GM18498 (cell line): Measurements from ENCODE around the gene MKS1.

ENCODE experiments used
- ATAC-seq: cut with Tn5 transposase; IDR thresholded peaks from one replicate; pipeline ENCODE4 v1.9.1; 2021; ENCODE audit warnings: mild to moderate bottlenecking, moderate library complexity; ENCODE audit not compliant: unreplicated experiment

The MKS1 gene

DNA sequence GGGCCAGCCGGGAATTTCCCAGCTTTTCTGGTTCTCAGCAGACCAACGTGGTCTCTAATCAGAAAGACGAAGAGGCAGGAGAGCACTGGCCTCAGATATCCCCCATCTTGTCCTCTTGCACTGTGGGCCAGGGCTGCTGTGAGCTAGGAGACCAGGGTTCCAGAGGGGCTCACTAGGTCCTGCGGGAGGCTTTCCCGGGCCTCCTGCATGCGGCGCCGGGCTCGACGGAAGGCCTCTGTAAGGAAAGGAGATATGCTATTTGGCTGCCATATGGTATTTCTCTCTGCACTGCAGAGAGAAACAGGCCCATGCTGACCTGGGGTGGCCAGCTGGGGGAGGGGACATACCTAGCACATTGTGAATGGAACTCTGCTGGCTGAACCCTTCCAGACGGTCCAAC lies 13.1 kb downstream of the MKS1 start:
- no peak for ATAC-seq

DNA sequence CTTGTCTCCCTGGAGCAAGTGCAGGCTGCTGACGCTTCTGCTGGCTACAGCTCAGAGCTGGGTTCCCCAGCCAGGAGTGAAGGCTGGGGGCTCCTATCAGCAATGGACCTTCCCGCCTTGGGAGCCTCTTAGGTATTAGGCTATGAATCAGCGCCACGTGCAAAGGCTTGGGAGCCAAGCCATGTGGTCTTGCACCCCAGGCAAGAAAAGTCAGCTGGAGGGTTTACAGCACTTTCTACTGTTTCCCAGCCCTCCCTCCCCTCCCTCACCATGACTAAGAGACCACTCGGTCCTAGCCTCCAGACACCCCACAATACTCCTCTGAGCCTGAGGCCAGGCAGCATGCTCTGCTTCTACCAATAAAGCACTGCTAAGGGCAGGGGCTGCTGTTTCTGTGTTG lies 14.3 kb downstream of the MKS1 start:
- no peak for ATAC-seq

DNA sequence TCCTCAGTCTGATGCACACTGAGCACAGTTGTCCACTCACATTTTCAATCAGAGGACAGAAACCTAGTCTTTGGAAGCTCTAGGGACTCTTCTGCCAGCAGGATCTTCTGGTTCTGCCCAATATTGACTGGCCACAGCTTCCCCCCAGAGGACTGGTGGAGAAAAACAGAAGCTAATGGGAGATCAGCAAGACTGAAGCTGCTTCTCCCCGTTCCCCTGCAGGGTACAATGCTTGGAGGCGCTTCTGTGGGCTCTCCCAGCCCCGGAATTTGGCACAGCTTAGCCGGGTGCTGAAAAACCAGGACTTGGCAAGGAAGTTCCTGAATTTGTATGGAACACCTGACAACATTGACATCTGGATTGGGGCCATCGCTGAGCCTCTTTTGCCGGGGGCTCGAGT lies 16.2 kb downstream of the MKS1 start:
- ATAC-seq = no peak

DNA sequence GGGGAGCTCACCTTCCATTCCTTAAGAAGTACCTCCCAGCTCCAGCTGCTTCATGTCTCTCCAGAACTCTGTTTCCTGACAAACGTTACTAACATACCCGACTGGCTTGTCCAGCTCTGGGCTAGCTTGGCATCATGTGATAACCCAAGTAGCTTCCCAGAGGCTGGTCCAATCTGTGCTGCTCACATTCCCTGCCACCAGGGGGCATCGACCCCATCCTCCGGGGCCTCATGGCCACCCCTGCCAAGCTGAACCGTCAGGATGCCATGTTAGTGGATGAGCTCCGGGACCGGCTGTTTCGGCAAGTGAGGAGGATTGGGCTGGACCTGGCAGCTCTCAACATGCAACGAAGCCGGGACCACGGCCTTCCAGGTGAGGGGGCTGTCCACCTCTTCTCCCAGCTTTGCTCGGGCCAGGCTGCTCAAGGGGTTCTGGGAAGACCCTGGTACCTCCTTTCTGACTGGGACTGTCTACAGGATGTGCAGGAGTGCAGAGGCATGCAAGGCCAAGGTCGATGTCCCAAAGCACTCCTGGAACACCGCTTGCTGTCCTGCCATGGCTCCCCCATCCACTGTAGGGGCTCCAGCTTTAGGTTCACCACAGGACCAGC lies 18.9 kb downstream of the MKS1 start:
- ATAC-seq = no peak

DNA sequence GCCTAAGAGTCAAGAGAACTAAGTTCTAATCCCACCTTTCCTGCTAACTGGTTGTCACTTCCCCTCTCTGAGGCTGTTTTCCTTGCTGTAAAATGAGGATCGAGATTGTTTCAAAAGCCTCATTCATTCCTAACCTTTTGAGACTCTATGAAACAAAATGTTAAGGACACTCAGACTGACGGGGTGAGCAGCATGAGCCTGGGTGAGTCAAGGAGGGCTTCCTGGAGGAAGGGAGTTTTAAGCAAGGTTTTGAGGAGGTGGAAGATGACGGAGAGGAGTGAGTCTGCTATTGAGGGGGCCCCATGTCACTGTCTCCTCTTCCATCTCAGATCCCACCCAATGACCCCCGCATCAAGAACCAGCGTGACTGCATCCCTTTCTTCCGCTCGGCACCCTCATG lies 22.4 kb downstream of the MKS1 start:
- ATAC-seq = no peak

DNA sequence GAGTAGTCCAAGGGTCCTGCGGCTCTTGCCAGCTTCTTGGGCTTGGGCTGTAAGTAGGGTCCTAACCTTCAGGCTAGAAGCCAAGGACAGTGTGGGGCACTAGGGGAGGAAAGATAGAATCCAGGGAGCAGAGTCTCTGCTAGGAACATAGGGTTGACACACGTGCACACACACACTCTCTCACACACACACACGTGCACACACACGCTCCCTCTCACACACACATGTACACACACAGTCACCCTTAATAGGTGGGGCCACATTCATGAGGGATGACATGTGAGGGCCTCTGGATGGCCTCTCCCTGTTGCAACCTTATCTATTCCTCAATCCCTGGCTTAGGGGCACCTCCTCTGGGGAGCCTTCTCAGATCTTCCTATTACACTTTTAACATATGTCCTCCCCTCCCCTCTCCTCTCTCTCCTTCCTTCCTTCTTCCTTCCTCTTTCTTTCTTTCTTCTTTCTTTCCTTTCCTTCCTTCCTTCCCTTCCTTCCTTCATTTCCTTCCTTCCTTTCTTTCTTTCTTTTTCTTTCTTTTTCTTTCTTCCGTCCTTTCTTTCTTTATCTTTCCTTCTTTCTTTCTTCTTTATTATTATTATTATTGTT lies 23.4 kb downstream of the MKS1 start:
- no peak for ATAC-seq

DNA sequence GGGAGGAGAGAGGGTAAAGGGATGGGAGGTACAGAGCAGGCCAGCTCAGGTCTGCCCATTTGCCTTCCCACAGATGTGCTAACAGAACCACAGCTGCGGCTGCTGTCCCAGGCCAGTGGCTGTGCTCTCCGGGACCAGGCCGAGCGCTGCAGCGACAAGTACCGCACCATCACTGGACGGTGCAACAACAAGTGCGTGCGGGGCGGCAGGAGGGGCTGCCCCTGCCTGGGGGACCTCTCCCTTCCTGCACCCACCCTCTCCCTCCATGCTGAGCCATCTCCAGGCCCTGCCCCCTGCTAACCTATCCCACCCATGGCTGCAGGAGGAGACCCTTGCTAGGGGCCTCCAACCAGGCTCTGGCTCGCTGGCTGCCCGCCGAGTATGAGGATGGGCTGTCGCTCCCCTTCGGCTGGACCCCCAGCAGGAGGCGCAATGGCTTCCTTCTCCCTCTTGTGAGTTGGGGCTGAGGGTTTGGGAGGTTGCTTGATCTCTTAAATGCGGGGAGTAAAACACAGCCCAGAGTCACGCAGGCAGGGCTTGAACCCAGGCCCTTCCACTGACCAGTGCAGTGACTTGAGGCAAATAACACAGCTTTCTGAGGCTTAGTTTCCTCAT lies 25.3 kb downstream of the MKS1 start:
- no peak for ATAC-seq

DNA sequence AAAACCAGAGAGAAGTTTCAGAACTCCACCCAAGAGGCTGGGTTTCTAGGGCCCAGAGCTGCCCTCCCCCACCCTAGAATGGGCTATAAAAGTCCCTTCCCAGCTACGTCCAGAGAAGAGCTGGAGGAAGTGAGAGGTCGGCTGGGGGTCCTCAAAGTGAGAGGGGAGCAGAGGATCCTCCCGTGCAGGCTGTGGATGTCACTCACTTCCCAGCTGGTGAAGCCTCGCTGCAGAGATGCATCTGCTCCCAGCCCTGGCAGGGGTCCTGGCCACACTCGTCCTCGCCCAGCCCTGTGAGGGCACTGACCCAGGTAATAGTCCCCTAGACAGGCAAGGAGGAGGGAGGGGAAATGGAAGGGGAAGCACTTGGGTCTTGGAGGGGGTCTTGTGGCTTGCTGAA lies 26.4 kb downstream of the MKS1 start, which contains the start of gene EPX:
EPX (plus strand) TSS at position 115 of the 400 bp plus-strand sequence; CDS start at position 236, 121 bp downstream.
- no peak for ATAC-seq

DNA sequence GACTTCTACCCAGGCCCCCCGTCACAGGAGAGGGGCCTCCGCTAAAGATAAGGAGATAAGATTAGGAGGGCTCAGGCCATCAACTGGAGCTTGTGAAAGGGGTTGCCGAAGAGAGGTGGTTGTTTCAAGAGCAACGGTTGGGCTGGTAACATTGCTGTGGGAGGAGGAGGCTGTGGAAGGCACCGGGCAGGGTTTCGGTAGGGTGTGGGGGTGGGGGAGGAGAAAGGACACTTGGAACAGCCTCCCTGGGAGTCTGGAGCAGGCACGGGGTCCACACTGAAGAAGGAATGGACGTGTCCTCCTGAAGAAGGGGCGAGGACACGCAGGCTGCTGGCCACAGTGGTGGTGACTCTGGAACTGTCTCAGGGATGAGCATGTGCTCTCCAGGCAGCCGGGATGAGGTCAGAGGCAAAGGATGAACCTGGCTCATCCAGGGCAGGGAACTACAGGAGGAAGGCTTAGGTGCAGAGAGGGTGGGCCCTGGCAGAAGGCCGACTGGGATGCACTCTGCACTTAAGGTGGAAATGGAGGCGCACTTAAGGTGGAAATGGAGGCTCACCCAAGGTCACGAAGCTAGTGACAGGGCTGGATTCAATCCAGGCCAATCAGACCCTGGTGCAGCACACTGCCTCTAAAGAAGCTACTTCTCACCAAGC lies 27.7 kb downstream of the MKS1 start:
- ATAC-seq = no peak

DNA sequence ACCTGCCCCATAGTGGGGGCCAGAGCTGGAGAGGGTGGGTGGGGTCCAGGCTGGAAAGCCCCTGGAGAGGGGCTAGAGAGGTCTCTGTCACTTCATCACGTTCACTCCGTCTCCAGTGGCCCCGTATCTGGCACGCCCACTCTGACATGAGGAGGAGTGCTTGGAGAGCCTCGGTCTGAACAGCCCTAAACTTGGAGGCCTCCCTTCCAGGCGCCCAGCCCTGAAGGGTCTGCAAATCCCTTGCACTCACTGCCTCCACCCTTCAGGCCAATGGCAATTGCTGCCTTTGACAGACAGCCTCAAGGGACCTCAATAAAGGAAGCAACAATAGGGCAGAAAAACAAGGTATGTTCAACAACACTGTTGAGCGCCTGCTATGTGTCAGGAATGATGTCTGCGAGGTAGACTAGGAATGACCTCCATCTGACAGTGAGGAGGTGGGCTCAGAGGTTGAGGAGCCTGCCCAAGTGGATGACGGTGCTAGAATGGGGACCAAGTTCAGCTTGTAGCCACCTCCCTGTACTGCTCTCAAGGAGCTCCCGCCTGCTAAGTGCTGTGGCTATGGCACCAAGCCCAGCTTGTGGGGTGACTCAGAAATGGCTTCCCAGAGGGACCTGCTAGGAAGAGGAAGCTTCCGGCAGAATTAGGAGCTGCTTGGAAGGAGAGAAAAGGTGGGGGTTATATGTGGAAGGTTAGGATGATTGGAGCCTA lies 29.5 kb downstream of the MKS1 start:
- ATAC-seq = no peak

DNA sequence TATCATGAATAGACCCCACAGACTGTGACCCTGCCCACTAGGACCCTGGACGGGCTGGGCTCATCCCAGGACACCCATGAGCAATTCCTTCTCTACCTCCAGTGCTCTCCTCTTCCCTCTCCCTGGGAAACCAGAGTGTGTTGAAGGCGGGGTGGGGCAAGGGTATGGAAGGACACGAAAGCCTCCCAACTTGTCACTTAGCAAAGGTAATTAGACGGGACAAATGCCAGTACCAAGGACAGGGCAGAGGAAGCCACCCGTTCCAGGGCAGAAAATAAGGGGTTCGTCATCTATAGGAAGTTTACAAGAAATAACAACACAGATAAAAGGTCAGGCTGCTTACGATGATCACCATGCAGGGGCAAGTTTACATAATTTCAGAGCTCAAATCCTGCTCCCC lies 31.4 kb downstream of the MKS1 start:
- ATAC-seq = no peak

DNA sequence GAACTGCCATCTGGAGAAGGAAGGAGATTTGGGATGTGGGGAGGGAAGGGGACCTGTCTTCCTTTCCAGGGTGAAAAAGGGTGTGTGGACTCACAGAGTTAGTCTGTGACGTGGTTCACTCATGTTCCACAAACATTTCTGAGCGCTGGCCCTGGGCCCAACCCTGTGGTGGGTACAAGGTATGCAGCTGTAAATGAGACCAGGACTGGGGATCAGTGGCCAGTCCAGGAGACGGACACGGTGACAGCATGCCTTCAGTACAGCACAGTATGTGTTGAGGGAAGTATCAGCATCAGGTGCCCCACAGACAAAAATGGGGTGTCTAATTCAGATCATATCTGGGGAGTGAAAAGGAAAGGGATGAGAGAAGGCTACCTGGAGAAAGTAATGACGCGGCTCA lies 32.0 kb downstream of the MKS1 start:
- no peak for ATAC-seq

DNA sequence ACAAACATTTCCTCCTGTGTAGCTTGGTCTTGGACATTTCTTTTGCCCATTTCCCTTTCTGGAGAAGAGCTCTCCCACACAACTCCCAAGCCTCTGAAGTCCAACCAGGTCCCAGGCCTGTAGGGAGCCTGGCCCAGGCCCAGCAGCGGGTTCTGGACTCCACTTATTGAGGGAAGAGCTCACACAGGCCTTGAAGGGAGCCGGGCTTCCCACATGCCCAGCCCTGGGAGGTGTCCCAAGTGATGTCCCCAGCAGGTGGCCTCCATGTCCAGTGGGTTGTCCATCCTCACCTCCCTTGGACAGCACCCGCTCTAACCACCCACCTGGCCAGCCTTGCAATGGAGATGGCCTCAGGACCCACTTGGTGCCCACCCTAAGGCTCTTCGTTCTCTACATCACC lies 32.5 kb downstream of the MKS1 start:
- ATAC-seq = no peak

DNA sequence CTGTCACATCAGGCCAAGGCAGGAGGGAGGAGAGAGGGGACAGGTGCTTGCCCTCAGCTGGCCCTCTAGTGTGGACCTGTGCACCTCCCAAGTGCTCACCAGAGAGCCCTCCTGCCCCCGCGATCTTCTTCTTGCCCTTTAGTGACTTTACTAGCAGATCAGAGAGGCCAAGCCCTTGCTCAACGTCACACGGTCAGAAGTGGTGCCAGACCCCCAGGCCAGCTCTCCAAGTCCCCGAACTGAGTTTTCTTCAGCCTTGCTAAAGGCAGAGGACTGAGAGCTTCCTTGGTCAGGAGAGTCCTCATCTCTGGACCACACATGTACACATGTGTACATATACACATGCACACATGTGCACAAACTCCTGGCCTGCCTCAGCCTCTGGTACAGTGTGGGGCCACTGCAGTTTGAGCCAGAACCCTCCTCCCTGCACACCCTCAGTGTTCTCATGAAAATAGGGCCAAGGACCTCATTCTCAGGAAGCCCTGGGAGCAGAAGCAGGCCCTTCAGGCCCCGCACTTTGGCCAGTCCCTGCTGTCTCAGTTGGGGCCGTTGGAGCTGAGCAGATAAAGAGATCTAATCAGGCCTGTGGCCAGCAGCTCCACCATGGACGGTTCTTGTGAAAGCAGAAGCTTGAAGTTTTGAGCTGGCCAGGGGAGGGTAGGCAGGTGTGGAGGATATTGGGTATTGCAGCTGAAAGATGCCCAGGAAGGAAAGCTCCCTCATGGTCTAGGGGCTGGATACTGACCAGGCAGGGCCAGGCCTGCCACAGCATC lies 33.9 kb downstream of the MKS1 start:
- no peak for ATAC-seq

DNA sequence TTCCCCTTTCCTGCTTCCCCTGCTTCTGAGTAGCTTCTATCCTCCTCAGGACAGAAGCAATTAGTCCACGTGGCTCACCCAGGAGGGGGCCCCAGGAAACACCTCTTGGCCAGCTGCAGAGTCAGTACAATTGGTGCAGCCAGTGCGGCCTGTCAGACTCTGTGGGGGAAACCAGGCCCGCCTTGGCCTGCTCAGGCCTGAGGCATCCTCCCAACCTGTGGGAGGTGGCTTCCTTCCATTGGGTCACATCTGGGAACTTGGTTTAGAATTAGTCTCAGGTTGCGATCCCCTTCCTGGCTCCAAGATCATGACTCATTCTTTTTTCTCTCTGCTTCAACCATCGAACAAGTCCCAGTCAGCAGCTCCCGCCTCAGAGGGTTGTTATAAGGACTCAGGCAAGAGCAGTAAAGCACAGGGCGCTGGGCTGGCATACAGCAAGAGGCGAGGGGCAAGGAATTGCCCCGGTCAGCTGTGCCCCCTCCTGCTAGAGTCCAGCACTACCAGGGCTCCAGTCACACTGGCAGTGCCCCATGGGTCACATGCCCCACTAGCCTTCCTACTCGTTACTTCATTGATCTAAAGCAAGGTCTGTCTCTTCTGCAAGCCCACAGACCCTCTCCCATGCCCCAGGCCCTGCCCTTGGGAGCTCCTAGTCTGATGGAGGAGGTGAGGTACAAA lies 34.6 kb downstream of the MKS1 start:
- ATAC-seq = no peak

DNA sequence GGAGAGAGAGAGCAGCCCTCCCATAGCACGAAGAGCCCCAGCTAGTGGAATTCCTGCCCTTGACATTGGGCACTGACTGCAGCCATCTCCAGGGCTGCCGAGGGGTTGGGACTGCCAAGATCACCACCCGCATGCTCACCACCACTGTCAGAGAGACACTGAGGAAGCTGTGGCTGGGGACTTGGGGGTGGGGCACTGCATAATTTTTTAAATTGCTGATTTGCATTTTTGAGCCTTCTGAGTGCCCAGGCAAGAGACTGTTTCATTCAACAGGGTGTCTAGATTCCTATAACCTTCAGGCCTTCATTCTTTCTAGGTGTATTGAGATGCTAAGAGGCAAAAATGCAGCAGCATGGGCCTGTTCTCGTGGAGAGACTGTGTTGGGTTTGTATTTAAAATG lies 35.5 kb downstream of the MKS1 start:
- ATAC-seq = no peak

DNA sequence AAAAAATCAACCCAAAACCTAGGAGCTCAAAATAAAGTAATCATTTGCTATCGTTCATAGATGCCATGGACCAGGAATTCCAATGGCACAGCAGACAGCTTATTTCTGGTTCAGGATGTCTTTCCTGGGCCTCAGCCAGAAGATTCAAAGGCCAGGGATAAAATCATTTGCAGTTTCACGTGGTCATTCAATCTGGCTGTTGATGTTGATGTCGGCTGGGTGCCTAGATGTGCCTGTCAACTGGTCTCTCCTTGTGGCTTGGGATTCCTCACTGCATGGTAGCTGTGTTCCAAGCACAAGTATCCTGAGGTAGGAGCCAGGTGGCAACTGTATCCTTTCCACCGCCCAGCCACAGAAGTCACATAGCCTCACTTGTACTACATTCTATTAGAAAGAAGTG lies 37.3 kb downstream of the MKS1 start:
- ATAC-seq = no peak

DNA sequence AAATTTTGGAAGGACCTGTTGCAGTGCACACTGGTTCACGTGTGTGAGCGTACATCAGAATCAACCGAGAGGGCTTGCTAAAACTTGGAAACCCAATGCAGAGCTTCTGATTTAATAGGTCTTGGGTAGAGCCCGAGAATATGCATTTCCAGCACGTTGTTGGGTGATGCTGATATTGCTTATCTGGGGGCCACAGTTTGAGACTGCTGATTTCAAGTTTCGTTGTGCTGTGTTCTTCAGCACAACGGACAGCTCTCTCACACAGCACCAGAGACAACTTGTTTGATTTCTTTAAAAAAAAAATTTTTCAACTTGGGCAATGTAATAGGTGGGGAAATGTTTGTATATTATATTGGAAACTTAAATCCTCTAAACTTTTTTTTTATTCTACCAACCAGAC lies 42.9 kb downstream of the MKS1 start:
- no peak for ATAC-seq

DNA sequence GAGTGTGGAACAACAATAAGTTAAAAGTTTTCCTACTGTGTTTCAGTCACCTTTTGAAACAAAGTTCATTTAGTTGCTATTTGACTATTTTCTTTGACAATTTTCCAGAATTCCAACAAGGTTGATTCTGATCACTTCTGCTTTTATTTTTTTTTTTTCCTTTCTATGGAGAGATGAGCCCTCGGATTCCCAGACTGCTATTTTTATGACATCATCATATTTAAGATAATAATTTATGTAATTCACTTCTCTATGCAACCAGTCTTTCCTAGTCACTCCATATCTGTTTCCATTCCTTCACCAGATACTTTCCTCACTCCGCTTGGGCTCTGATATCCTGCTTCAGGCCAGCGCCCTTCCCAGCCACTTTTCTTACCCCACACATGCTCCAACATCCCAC lies 44.2 kb downstream of the MKS1 start:
- ATAC-seq = no peak

DNA sequence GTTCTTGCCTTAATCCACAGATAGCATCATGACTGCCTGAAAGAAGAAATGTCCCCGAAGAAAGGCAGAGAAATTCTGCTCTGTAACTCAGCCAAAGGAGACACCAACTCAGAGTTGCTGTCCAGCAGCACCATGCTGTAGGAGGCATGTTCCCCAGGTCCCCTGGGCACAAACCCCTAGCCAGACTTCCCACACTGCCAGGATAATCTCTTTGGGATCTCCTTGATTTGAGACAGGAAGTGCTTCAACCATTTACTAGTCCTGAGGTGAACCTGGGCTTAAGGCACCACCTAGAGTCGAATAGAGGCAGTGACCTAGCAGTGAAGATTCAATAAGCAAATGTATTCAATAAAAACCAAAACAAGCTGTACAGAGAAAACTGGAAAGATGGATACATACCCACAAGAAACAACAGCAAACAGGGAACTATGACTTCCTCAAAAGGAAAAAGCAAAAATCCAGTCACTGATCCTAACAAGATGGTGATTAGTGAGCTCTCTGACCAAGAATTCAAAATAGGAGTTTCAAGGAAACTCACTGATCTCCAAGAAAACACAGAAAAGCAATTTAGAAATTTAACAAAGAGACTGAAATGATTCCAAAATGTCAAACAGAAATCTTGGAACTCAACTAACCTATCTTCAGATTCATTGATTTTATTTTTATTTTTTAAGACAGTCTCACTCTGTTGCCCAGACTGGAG lies 46.5 kb downstream of the MKS1 start:
- no peak for ATAC-seq
